Measurements from ENCODE around the gene SPSB3. TPM values are rescaled to one million over a fixed set of nuclear protein-coding genes. Genes with fewer than 3 reads are reported as not detected.

SPSB3 gene
- total and polyA plus RNA-seq, 9 of the 15 experiments (the other 6 are each of a cell fraction or from before 2014, with no cell fraction given): 0.39 to 37.4 (median 7.1) TPM

DNA sequence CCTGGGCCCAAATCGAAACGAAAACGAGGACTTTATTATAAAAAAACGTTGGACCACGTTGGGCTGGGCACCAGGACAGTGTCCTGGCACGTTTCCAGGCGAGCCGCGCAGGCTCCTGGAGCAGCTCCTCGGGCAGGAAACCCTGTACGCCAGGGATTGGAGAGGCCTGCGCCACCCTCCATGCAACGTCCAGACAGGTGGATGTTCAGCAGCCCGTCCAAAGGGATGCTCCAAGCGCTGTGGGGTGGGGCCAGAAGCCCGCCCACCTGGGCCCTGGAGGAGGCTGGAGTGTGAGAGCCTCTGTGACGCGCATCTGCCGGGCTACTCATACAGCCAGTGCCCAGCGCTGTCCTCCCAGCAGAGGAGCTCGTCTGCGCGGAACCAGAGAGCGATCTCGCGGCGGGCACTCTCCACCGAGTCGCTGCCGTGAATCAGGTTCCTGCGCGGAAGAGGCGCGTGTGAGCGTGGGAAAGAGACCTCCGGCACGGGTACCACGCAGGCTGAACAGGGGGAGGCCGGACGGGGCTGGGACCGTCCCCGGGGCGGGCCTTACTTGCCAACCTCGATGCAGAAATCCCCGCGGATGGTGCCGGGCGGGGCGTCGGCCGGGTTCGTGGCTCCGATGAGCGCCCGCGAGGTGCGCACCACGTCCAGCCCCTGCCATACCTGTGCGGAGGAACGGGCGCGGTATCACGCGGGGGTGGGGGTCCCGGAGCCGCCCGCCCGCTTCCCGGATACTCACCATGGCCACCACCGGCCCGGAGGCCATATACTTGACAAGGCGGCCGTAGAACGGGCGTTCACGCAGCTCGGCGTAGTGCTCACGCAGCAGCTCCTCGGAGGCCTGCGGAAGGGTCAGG, 11.8 kb downstream of the SPSB3 start (continued):
- no peak for TF ChIP-seq DIDO1 (tag; IDR thresholded peaks at IDR 0.05; ENCODE audit: low read depth)
- TF ChIP-seq NCOA1 (IDR thresholded peaks at IDR 0.05; ENCODE audit: low read depth): no peak
- TF ChIP-seq, protein P1, sequence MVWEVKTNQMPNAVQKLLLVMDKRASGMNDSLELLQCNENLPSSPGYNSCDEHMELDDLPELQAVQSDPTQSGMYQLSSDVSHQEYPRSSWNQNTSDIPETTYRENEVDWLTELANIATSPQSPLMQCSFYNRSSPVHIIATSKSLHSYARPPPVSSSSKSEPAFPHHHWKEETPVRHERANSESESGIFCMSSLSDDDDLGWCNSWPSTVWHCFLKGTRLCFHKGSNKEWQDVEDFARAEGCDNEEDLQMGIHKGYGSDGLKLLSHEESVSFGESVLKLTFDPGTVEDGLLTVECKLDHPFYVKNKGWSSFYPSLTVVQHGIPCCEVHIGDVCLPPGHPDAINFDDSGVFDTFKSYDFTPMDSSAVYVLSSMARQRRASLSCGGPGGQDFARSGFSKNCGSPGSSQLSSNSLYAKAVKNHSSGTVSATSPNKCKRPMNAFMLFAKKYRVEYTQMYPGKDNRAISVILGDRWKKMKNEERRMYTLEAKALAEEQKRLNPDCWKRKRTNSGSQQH (CRISPR knock-in tag; IDR thresholded peaks at IDR 0.05): no peak
- peak; percentile 5 to 27; a peak in 2 of 4 replicates for TF ChIP-seq NRF1 (conservative IDR thresholded peaks at IDR 0.05 in 1 of 2, IDR thresholded peaks at IDR 0.05 in 1 of 2)
- TF ChIP-seq, protein P2, sequence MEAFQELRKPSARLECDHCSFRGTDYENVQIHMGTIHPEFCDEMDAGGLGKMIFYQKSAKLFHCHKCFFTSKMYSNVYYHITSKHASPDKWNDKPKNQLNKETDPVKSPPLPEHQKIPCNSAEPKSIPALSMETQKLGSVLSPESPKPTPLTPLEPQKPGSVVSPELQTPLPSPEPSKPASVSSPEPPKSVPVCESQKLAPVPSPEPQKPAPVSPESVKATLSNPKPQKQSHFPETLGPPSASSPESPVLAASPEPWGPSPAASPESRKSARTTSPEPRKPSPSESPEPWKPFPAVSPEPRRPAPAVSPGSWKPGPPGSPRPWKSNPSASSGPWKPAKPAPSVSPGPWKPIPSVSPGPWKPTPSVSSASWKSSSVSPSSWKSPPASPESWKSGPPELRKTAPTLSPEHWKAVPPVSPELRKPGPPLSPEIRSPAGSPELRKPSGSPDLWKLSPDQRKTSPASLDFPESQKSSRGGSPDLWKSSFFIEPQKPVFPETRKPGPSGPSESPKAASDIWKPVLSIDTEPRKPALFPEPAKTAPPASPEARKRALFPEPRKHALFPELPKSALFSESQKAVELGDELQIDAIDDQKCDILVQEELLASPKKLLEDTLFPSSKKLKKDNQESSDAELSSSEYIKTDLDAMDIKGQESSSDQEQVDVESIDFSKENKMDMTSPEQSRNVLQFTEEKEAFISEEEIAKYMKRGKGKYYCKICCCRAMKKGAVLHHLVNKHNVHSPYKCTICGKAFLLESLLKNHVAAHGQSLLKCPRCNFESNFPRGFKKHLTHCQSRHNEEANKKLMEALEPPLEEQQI (IDR thresholded peaks at IDR 0.05): no peak
- TF ChIP-seq CBX8 (IDR thresholded peaks at IDR 0.05; ENCODE audit: borderline replicate concordance, extremely low read depth, low read depth, low read length, poor library complexity, severe bottlenecking): no peak
- no peak for TF ChIP-seq FOXK1 (CRISPR knock-in tag; IDR thresholded peaks at IDR 0.05; ENCODE audit: borderline replicate concordance)
- no peak; the same call in 1 of the 2 replicates for TF ChIP-seq NFIX (CRISPR knock-in tag; IDR thresholded peaks at IDR 0.05; ENCODE audit: low read depth)
- no peak for TF ChIP-seq ZFX (CRISPR knock-in tag; IDR thresholded peaks at IDR 0.05)
- no peak for TF ChIP-seq CBFA2T3 (IDR thresholded peaks at IDR 0.05)
- no peak for TF ChIP-seq ZNF785 (CRISPR knock-in tag; IDR thresholded peaks at IDR 0.05)
- TF ChIP-seq, protein P3, sequence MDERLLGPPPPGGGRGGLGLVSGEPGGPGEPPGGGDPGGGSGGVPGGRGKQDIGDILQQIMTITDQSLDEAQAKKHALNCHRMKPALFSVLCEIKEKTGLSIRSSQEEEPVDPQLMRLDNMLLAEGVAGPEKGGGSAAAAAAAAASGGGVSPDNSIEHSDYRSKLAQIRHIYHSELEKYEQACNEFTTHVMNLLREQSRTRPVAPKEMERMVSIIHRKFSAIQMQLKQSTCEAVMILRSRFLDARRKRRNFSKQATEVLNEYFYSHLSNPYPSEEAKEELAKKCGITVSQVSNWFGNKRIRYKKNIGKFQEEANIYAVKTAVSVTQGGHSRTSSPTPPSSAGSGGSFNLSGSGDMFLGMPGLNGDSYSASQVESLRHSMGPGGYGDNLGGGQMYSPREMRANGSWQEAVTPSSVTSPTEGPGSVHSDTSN (CRISPR knock-in tag; IDR thresholded peaks at IDR 0.05; ENCODE audit: low read depth): no peak
- TF ChIP-seq, protein P3 (tag; conservative IDR thresholded peaks at IDR 0.05; ENCODE audit: low read depth): no peak
- TF ChIP-seq FOXK2 (conservative IDR thresholded peaks at IDR 0.05 in 1 of 2, IDR thresholded peaks at IDR 0.05 in 1 of 2; ENCODE audit: low read depth in 2 of 2): no peak
- no peak for TF ChIP-seq PTRF (tag; IDR thresholded peaks at IDR 0.05)
- TF ChIP-seq ZNF165 (CRISPR knock-in tag; IDR thresholded peaks at IDR 0.05; ENCODE audit: borderline replicate concordance): no peak
- no peak for TF ChIP-seq SMARCA5 (IDR thresholded peaks at IDR 0.05)
- TF ChIP-seq, protein P4, sequence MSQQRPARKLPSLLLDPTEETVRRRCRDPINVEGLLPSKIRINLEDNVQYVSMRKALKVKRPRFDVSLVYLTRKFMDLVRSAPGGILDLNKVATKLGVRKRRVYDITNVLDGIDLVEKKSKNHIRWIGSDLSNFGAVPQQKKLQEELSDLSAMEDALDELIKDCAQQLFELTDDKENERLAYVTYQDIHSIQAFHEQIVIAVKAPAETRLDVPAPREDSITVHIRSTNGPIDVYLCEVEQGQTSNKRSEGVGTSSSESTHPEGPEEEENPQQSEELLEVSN (IDR thresholded peaks at IDR 0.05; ENCODE audit: borderline replicate concordance in 1 of 2, extremely low read depth in 1 of 2, insufficient read depth in 1 of 2, insufficient read length in 1 of 2, low read depth in 1 of 2, low read length in 1 of 2, poor library complexity in 1 of 2, severe bottlenecking in 1 of 2): peak in 1 of 2 experiments; percentile 20
- TF ChIP-seq PPARD (CRISPR knock-in tag; IDR thresholded peaks at IDR 0.05): no peak
- TF ChIP-seq PYGO2 (tag; IDR thresholded peaks at IDR 0.05): no peak

All from K562 (cell line).